Endothelial cell of umbilical vein (primary cell): ENCODE results near the gene ANKRD44.

Experiments
- POLR2A ChIP-seq: IDR thresholded peaks from 2 replicates; pipeline ENCODE4 v1.6.1; 2012; ENCODE audit warnings: low read depth, mild to moderate bottlenecking, control low read depth, low read length
- POLR2AphosphoS5 ChIP-seq: IDR thresholded peaks from 2 replicates; pipeline ENCODE4 v1.6.1; 2012; ENCODE audit warnings: low read depth, mild to moderate bottlenecking, control low read depth, low read length, moderate library complexity; ENCODE audit not compliant: insufficient read depth
- TF ChIP-seq, protein P1 (sequence below), 2 donors: IDR thresholded peaks; 1 replicate in 1 of 2; 2 replicates in 1 of 2; pipeline ENCODE4 v1.5.1; 2011; ENCODE audit warnings: low read length in 2 of 2, mild to moderate bottlenecking in 2 of 2, moderate library complexity in 2 of 2, control low read depth in 1 of 2, inconsistent platforms in 1 of 2, low read depth in 1 of 2; ENCODE audit not compliant: insufficient read depth in 1 of 2; ENCODE audit errors: extremely low read depth in 1 of 2
- TF ChIP-seq, protein P2 (sequence below): IDR thresholded peaks from 2 replicates; pipeline ENCODE4 v1.6.1; 2011; ENCODE audit not compliant: insufficient read depth, insufficient read length

DNA sequence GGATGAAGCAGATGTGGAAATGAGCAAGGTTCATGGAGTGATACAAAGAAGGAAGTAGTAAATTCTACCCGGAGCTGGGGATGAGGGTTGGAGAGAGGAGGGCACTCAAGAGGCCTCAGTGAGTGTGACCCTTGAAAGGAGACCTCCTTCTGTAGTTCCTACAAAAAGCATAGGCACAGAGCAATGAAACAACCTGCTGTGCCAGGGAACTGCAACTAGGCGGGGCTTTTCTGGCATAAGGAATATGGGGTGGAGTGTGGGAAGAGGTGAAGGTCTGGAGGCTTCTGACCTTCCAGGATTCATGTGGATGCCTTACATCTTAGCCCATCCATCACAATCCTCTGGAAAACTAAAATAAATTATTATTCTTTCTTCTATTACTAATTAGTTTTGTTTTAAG lies 358.6 kb downstream of the ANKRD44 start:
- TF ChIP-seq, protein P1, sequence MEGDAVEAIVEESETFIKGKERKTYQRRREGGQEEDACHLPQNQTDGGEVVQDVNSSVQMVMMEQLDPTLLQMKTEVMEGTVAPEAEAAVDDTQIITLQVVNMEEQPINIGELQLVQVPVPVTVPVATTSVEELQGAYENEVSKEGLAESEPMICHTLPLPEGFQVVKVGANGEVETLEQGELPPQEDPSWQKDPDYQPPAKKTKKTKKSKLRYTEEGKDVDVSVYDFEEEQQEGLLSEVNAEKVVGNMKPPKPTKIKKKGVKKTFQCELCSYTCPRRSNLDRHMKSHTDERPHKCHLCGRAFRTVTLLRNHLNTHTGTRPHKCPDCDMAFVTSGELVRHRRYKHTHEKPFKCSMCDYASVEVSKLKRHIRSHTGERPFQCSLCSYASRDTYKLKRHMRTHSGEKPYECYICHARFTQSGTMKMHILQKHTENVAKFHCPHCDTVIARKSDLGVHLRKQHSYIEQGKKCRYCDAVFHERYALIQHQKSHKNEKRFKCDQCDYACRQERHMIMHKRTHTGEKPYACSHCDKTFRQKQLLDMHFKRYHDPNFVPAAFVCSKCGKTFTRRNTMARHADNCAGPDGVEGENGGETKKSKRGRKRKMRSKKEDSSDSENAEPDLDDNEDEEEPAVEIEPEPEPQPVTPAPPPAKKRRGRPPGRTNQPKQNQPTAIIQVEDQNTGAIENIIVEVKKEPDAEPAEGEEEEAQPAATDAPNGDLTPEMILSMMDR (IDR thresholded peaks at IDR 0.05; ENCODE audit: extremely low read depth in 1 of 2, insufficient read depth in 1 of 2, low read depth in 1 of 2, low read length in 2 of 2), result no peak
- TF ChIP-seq POLR2A (no peak), POLR2AphosphoS5 (no peak)
- TF ChIP-seq, protein P2, sequence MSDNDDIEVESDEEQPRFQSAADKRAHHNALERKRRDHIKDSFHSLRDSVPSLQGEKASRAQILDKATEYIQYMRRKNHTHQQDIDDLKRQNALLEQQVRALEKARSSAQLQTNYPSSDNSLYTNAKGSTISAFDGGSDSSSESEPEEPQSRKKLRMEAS, result no peak
